Measurements from ENCODE around the gene CDSN. TPM values are rescaled to one million over a fixed set of nuclear protein-coding genes. Genes with fewer than 3 reads are reported as not detected.

Gene CDSN
- total and polyA plus RNA-seq, 2 experiments from 2014 or later = not detected

- Histone ChIP-seq H3K27ac (no peak overlapping the region), H3K9me3 (ENCODE audit: low read depth) (no peaks in the 10 kb centered on the region), H4K20me1 (ENCODE audit: insufficient read depth, poor library complexity, severe bottlenecking) (no peaks in the 10 kb centered on the region), H3K4me3 (no peak overlapping the region), H2AFZ (no peak overlapping the region), H3K27me3 (no peaks in the 10 kb centered on the region), H3K79me2 (no peaks in the 10 kb centered on the region), H3K4me2 (no peak overlapping the region), H3K9me2 (replicated peaks; ENCODE audit: insufficient read depth) (no peaks in the 10 kb centered on the region), H3K36me3 (replicated peaks; ENCODE audit: insufficient read depth, low read depth) (no peaks in the 10 kb centered on the region), H3K4me1 (ENCODE audit: insufficient read depth) (no peaks in the 10 kb centered on the region)
- DNase-seq (ENCODE audit: low spot score) = no peak
- TF ChIP-seq CTCF (IDR thresholded peaks at IDR 0.05; ENCODE audit: poor library complexity) (no peak), EZH2phosphoT487 (IDR thresholded peaks at IDR 0.05; ENCODE audit: low read depth, severe bottlenecking, unreplicated experiment) (no peak), EZH2 (IDR thresholded peaks at IDR 0.05; ENCODE audit: borderline replicate concordance) (no peak)
- WGBS (ENCODE audit: low lambda C conversion rate, missing lambda C conversion rate) = 89% methylated on average over 7 of the region's 7 CpGs
Measured at GRCh38 chr6:31152781-31153180, 32.5 kb upstream of the CDSN start.

GRCh38 chr6:31149827-31150447 lies 29.7 kb upstream of the CDSN start:
- Histone ChIP-seq H3K9me3 (ENCODE audit: low read depth) (no peaks in the 10 kb centered on the region), H3K27me3 (no peaks in the 10 kb centered on the region), H3K9me2 (replicated peaks; ENCODE audit: insufficient read depth) (no peaks in the 10 kb centered on the region), H3K4me2 (no peak overlapping the region), H3K4me1 (ENCODE audit: insufficient read depth) (no peaks in the 10 kb centered on the region), H3K36me3 (replicated peaks; ENCODE audit: insufficient read depth, low read depth) (no peaks in the 10 kb centered on the region), H3K79me2 (no peaks in the 10 kb centered on the region), H2AFZ (no peak overlapping the region), H4K20me1 (ENCODE audit: insufficient read depth, poor library complexity, severe bottlenecking) (no peaks in the 10 kb centered on the region), H3K4me3 (no peak overlapping the region), H3K27ac (no peak overlapping the region)
- WGBS (ENCODE audit: low lambda C conversion rate, missing lambda C conversion rate) = 84% methylated on average over 6 of the region's 6 CpGs
- TF ChIP-seq EZH2 (IDR thresholded peaks at IDR 0.05; ENCODE audit: borderline replicate concordance) (no peak), EZH2phosphoT487 (IDR thresholded peaks at IDR 0.05; ENCODE audit: low read depth, severe bottlenecking, unreplicated experiment) (no peak), CTCF (IDR thresholded peaks at IDR 0.05; ENCODE audit: poor library complexity) (no peak)
- no peak for DNase-seq (ENCODE audit: low spot score)

DNA sequence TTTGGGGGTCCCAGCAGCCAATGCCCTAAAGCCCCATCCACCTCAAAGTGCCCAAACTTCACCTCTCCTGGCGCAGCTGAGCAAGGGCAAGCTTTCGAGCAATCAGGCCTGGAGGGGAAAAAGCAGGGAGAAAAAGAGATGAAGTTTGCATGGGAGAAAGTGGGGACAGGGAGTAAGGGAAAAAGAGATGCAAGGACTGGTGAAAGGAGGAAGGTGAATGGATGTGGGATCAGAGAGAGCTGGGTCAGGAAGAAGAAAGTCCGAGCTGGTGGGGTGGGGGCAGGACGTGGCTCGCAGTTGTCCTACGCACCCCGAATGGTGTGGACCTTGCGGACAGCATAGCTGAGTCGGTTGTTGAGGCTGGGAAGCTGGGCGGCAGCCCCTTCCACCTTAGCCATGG lies 25.1 kb upstream of the CDSN start:
- Histone ChIP-seq H3K4me3 (no peak overlapping the region), H3K4me1 (ENCODE audit: insufficient read depth) (no peaks in the 10 kb centered on the region), H3K79me2 (no peaks in the 10 kb centered on the region), H2AFZ (no peak overlapping the region), H3K4me2 (no peak overlapping the region), H4K20me1 (ENCODE audit: insufficient read depth, poor library complexity, severe bottlenecking) (no peaks in the 10 kb centered on the region), H3K27ac (no peak overlapping the region), H3K9me2 (replicated peaks; ENCODE audit: insufficient read depth) (no peaks in the 10 kb centered on the region), H3K27me3 (no peaks in the 10 kb centered on the region), H3K36me3 (replicated peaks; ENCODE audit: insufficient read depth, low read depth) (no peaks in the 10 kb centered on the region), H3K9me3 (ENCODE audit: low read depth) (no peaks in the 10 kb centered on the region)
- TF ChIP-seq EZH2 (IDR thresholded peaks at IDR 0.05; ENCODE audit: borderline replicate concordance) (no peak), CTCF (IDR thresholded peaks at IDR 0.05; ENCODE audit: poor library complexity) (no peak), EZH2phosphoT487 (IDR thresholded peaks at IDR 0.05; ENCODE audit: low read depth, severe bottlenecking, unreplicated experiment) (no peak)
- WGBS (ENCODE audit: low lambda C conversion rate, missing lambda C conversion rate) = 97% methylated on average over 10 of the region's 10 CpGs
- no peak for DNase-seq (ENCODE audit: low spot score)
